K562 (cell line): ENCODE measurements around the gene TRIM47. TPM values are rescaled to one million over a fixed set of nuclear protein-coding genes. Genes with fewer than 3 reads are reported as not detected.

Experiments used
- ERF ChIP-seq: fragments of 450-650 bp; formaldehyde crosslinking; IDR thresholded peaks from 2 replicates; pipeline ENCODE4 v1.4.0; 2020; ENCODE audit warnings: mild to moderate bottlenecking, mixed read lengths
- GABPB1 ChIP-seq: sonication (generic); formaldehyde crosslinking; IDR thresholded peaks from 2 replicates; pipeline ENCODE4 v1.8.0; 2022; ENCODE audit warnings: mild to moderate bottlenecking, missing genetic modification reagents
- IFI16 ChIP-seq: fragments of 250-450 bp; sonication (Bioruptor Pico); IDR thresholded peaks from 2 replicates; pipeline ENCODE4 v2.1.2; 2022; ENCODE audit warnings: mild to moderate bottlenecking, inconsistent platforms
- KDM2B ChIP-seq: fragments of 250-450 bp; sonication (Bioruptor Pico); IDR thresholded peaks from 2 replicates; pipeline ENCODE4 v1.8.0; 2021; ENCODE audit warnings: mild to moderate bottlenecking, moderate library complexity
- LARP7 ChIP-seq: fragments of 450-650 bp; IDR thresholded peaks from 2 replicates; pipeline ENCODE4 v1.6.1; 2016
- MAZ ChIP-seq, 2 experiments: fragments of 450-650 bp in 1 of 2; sonication (generic) in 1 of 2; formaldehyde crosslinking; IDR thresholded peaks in 1 of 2; conservative IDR thresholded peaks in 1 of 2; 2 replicates each; pipeline versions ENCODE4 v1.4.0 to v1.5.0; 2020; ENCODE audit warnings: mild to moderate bottlenecking in 1 of 2, missing genetic modification reagents in 1 of 2
- PCBP2 ChIP-seq: fragments of 200-400 bp; formaldehyde crosslinking; IDR thresholded peaks from 2 replicates; pipeline ENCODE4 v1.6.1; 2018; ENCODE audit warnings: low read length, low read depth, mild to moderate bottlenecking, moderate library complexity; ENCODE audit not compliant: poor library complexity, severe bottlenecking
- RAD51 ChIP-seq: fragments of 450-650 bp; IDR thresholded peaks from 2 replicates; pipeline ENCODE4 v1.7.1; 2016; ENCODE audit warnings: low read depth, mild to moderate bottlenecking, borderline replicate concordance
- TFE3 ChIP-seq: fragments of 450-650 bp; formaldehyde crosslinking; IDR thresholded peaks from 2 replicates; pipeline ENCODE4 v1.4.0; 2020; ENCODE audit warnings: mild to moderate bottlenecking, mixed read lengths
- THRAP3 ChIP-seq: fragments of 450-650 bp; IDR thresholded peaks from 2 replicates; pipeline ENCODE4 v1.6.1; 2016; ENCODE audit warnings: mild to moderate bottlenecking, inconsistent platforms, borderline replicate concordance
- ZNF165 ChIP-seq: fragments of 250-450 bp; sonication (Bioruptor Pico); IDR thresholded peaks from 2 replicates; pipeline ENCODE4 v1.4.0; 2020; ENCODE audit warnings: borderline replicate concordance
- ZNF280B ChIP-seq: fragments of 250-450 bp; sonication (Bioruptor Pico); IDR thresholded peaks from 2 replicates; pipeline ENCODE4 v1.5.1; 2021; ENCODE audit warnings: mild to moderate bottlenecking
- ZNF57 ChIP-seq: fragments of 450-650 bp; formaldehyde crosslinking; IDR thresholded peaks from 2 replicates; pipeline ENCODE4 v1.4.0; 2020; ENCODE audit warnings: mild to moderate bottlenecking, moderate library complexity
- polyA plus RNA-seq, 8 experiments: library from polyadenylated mRNA; depleted of rRNA in 4 of 8; stranded (reverse) in 5 of 8; unstranded in 3 of 8; fragments of >200 nt; fragmentation: Nextera tagmentation in 2 of 8; fragmentation: Illumina TruSeq in 1 of 8; extraction: Ambion mirVana in 2 of 8; extraction: Trizol in 1 of 8; gene quantifications; 2 replicates each; pipeline versions ENCODE4 v1.2.1 to v1.2.3, GENCODE V29; 2011 to 2014; ENCODE audit warnings: inconsistent platforms in 1 of 8, missing spikeins in 1 of 8
- total RNA-seq, 7 experiments: library from RNA; depleted of rRNA in 6 of 7; stranded (reverse); fragments of >200 nt in 6 of 7; fragmentation: Illumina TruSeq in 2 of 7; extraction: Trizol in 2 of 7; gene quantifications; 2 replicates each; pipeline versions ENCODE4 v1.2.1 to v1.2.3, GENCODE V29; 2011 to 2021; ENCODE audit warnings: low replicate concordance in 1 of 7
- TF ChIP-seq, protein P1 (sequence below): fragments of 450-650 bp; formaldehyde crosslinking; conservative IDR thresholded peaks from 2 replicates; pipeline ENCODE4 v1.4.0; 2022; ENCODE audit warnings: mild to moderate bottlenecking, missing genetic modification characterization
- TF ChIP-seq, protein P2 (sequence below): conservative IDR thresholded peaks from 2 replicates; pipeline ENCODE4 v1.6.1; 2011; ENCODE audit warnings: low read depth, mild to moderate bottlenecking, low read length; ENCODE audit not compliant: control insufficient read depth
- TF ChIP-seq, protein P3 (sequence below): sonication (generic); formaldehyde crosslinking; IDR thresholded peaks from 2 replicates; pipeline ENCODE4 v1.8.0; 2022; ENCODE audit warnings: mild to moderate bottlenecking, missing genetic modification reagents

Gene TRIM47
- total and polyA plus RNA-seq, 9 of the 15 experiments (the other 6 are each of a cell fraction or from before 2014, with no cell fraction given) = 0.56 to 6.1 (median 3.2) TPM

- TF ChIP-seq, protein P1, sequence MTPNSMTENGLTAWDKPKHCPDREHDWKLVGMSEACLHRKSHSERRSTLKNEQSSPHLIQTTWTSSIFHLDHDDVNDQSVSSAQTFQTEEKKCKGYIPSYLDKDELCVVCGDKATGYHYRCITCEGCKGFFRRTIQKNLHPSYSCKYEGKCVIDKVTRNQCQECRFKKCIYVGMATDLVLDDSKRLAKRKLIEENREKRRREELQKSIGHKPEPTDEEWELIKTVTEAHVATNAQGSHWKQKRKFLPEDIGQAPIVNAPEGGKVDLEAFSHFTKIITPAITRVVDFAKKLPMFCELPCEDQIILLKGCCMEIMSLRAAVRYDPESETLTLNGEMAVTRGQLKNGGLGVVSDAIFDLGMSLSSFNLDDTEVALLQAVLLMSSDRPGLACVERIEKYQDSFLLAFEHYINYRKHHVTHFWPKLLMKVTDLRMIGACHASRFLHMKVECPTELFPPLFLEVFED (CRISPR knock-in tag) = no peak; the same call in 1 of the 2 replicates
- TF ChIP-seq ZNF280B (CRISPR knock-in tag) (no peak), PCBP2 (no peak), THRAP3 (no peak), ZNF57 (CRISPR knock-in tag) (no peak), GABPB1 (CRISPR knock-in tag) (peak; percentile 84), LARP7 (peak; percentile 19; the same call in 1 of the 2 replicates), TFE3 (no peak), RAD51 (no peak), KDM2B (CRISPR knock-in tag) (no peak), ERF (CRISPR knock-in tag) (peak; percentile 45; the same call in 1 of the 2 replicates), IFI16 (CRISPR knock-in tag) (no peak), MAZ (CRISPR knock-in tag; conservative IDR thresholded peaks at IDR 0.05 in 1 of 2, IDR thresholded peaks at IDR 0.05 in 1 of 2) (peak in 1 of 2 experiments; percentile 84; a peak in 3 of 4 replicates), ZNF165 (no peak)
- TF ChIP-seq, protein P2, sequence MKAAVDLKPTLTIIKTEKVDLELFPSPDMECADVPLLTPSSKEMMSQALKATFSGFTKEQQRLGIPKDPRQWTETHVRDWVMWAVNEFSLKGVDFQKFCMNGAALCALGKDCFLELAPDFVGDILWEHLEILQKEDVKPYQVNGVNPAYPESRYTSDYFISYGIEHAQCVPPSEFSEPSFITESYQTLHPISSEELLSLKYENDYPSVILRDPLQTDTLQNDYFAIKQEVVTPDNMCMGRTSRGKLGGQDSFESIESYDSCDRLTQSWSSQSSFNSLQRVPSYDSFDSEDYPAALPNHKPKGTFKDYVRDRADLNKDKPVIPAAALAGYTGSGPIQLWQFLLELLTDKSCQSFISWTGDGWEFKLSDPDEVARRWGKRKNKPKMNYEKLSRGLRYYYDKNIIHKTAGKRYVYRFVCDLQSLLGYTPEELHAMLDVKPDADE = 0 out of 2 replicates have a peak, but pooled peaks have one; percentile 37
- TF ChIP-seq, protein P3, sequence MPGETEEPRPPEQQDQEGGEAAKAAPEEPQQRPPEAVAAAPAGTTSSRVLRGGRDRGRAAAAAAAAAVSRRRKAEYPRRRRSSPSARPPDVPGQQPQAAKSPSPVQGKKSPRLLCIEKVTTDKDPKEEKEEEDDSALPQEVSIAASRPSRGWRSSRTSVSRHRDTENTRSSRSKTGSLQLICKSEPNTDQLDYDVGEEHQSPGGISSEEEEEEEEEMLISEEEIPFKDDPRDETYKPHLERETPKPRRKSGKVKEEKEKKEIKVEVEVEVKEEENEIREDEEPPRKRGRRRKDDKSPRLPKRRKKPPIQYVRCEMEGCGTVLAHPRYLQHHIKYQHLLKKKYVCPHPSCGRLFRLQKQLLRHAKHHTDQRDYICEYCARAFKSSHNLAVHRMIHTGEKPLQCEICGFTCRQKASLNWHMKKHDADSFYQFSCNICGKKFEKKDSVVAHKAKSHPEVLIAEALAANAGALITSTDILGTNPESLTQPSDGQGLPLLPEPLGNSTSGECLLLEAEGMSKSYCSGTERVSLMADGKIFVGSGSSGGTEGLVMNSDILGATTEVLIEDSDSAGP (CRISPR knock-in tag) = no peak
Measured at GRCh38 chr17:75843577-75844529, 34.5 kb downstream of the TRIM47 start, which contains the start of gene UNC13D (continued).
